H9 (cell line): ENCODE data around the gene COMMD10. TPM values are rescaled to one million over a fixed set of nuclear protein-coding genes. Genes with fewer than 3 reads are reported as not detected.

Experiments
- DNase-seq: peaks from one replicate; pipeline ENCODE4 v3.0.0-alpha.2; 2017
- H2AFZ ChIP-seq: one replicate; pipeline ENCODE4 v1.6.1; 2013; ENCODE audit warnings: mild to moderate bottlenecking, low read length, control low read depth, moderate library complexity
- H2AK5ac ChIP-seq: 2 replicates; pipeline ENCODE4 v1.6.1; 2013; ENCODE audit warnings: low read length, control low read depth, mixed read lengths; ENCODE audit not compliant: insufficient read length
- H2BK120ac ChIP-seq: one replicate; pipeline ENCODE4 v1.6.1; 2013; ENCODE audit warnings: low read depth, mild to moderate bottlenecking, low read length, control low read depth, inconsistent platforms; ENCODE audit not compliant: poor library complexity, severe bottlenecking
- H2BK12ac ChIP-seq: 2 replicates; pipeline ENCODE4 v1.6.1; 2013; ENCODE audit warnings: low read length, control low read depth, mixed read lengths, low read depth; ENCODE audit not compliant: insufficient read length
- H2BK15ac ChIP-seq: 2 replicates; pipeline ENCODE4 v1.6.1; 2013; ENCODE audit warnings: low read depth, low read length, control low read depth
- H2BK20ac ChIP-seq: one replicate; pipeline ENCODE4 v1.6.1; 2013; ENCODE audit warnings: low read depth, mild to moderate bottlenecking, low read length, control low read depth, inconsistent platforms; ENCODE audit not compliant: poor library complexity, severe bottlenecking
- H2BK5ac ChIP-seq: 2 replicates; pipeline ENCODE4 v1.6.1; 2013; ENCODE audit warnings: low read length, control low read depth, mixed read lengths; ENCODE audit not compliant: insufficient read length
- H3K14ac ChIP-seq: 2 replicates; pipeline ENCODE4 v1.6.1; 2013; ENCODE audit warnings: low read length, control low read depth; ENCODE audit not compliant: insufficient read depth
- H3K18ac ChIP-seq: 2 replicates; pipeline ENCODE4 v1.6.1; 2013; ENCODE audit warnings: low read depth, mild to moderate bottlenecking, mixed read lengths, low read length, control low read depth; ENCODE audit not compliant: insufficient read length
- H3K23ac ChIP-seq: 2 replicates; pipeline ENCODE4 v1.6.1; 2013; ENCODE audit warnings: low read length, control low read depth, mixed read lengths, low read depth; ENCODE audit not compliant: insufficient read length
- H3K23me2 ChIP-seq: 2 replicates; pipeline ENCODE4 v1.6.1; 2013; ENCODE audit warnings: low read depth, mild to moderate bottlenecking, mixed read lengths, low read length, control low read depth; ENCODE audit not compliant: insufficient read length, poor library complexity, severe bottlenecking
- H3K27ac ChIP-seq: 2 replicates; pipeline ENCODE4 v1.5.1; 2013; ENCODE audit warnings: low read length, control low read depth, mixed read lengths, low read depth; ENCODE audit not compliant: insufficient read length
- H3K27me3 ChIP-seq: 2 replicates; pipeline ENCODE4 v1.6.1; 2013; ENCODE audit warnings: low read length, control low read depth, inconsistent platforms; ENCODE audit not compliant: insufficient read depth
- H3K4ac ChIP-seq: 2 replicates; pipeline ENCODE4 v1.6.1; 2013; ENCODE audit warnings: low read depth, mild to moderate bottlenecking, control low read depth, inconsistent platforms, low read length, moderate library complexity
- H3K4me1 ChIP-seq: 2 replicates; pipeline ENCODE4 v1.6.1; 2013; ENCODE audit warnings: low read length, control low read depth, inconsistent platforms; ENCODE audit not compliant: insufficient read depth
- H3K4me2 ChIP-seq: 2 replicates; pipeline ENCODE4 v1.6.1; 2013; ENCODE audit warnings: low read length, control low read depth, mixed read lengths; ENCODE audit not compliant: insufficient read length, insufficient read depth
- H3K56ac ChIP-seq: 2 replicates; pipeline ENCODE4 v1.6.1; 2013; ENCODE audit warnings: low read depth, mild to moderate bottlenecking, mixed read lengths, low read length, control low read depth; ENCODE audit not compliant: insufficient read length
- H3K79me1 ChIP-seq: 2 replicates; pipeline ENCODE4 v1.6.1; 2013; ENCODE audit warnings: low read depth, mild to moderate bottlenecking, moderate library complexity, low read length, control low read depth, inconsistent platforms; ENCODE audit not compliant: insufficient read depth, poor library complexity, severe bottlenecking
- H3K79me2 ChIP-seq: 2 replicates; pipeline ENCODE4 v1.6.1; 2013; ENCODE audit warnings: low read length, control low read depth, inconsistent platforms; ENCODE audit not compliant: insufficient read depth
- H3K9ac ChIP-seq: 2 replicates; pipeline ENCODE4 v1.6.1; 2013; ENCODE audit warnings: low read length, control low read depth, mixed read lengths; ENCODE audit not compliant: insufficient read length; ENCODE audit errors: extremely low read depth
- H3K9me3 ChIP-seq: one replicate; pipeline ENCODE4 v1.6.1; 2013; ENCODE audit warnings: low read depth, low read length, inconsistent platforms; ENCODE audit not compliant: control insufficient read depth
- H3T11ph ChIP-seq: one replicate; pipeline ENCODE4 v1.6.1; 2013; ENCODE audit warnings: mild to moderate bottlenecking, low read length, control low read depth, inconsistent platforms
- H4K20me1 ChIP-seq: one replicate; pipeline ENCODE4 v1.6.1; 2013; ENCODE audit not compliant: control insufficient read depth, insufficient read length, insufficient read depth
- H4K5ac ChIP-seq: 2 replicates; pipeline ENCODE4 v1.6.1; 2013; ENCODE audit warnings: low read depth, mild to moderate bottlenecking, mixed read lengths, low read length, control low read depth; ENCODE audit not compliant: insufficient read length
- H4K8ac ChIP-seq: replicated peaks from 2 replicates; pipeline ENCODE4 v1.6.1; 2013; ENCODE audit warnings: low read length, control low read depth, mixed read lengths, low read depth; ENCODE audit not compliant: insufficient read length
- H4K91ac ChIP-seq: 2 replicates; pipeline ENCODE4 v1.6.1; 2013; ENCODE audit warnings: low read depth, mild to moderate bottlenecking, moderate library complexity, mixed read lengths, low read length, control low read depth; ENCODE audit not compliant: insufficient read length
- H3K27ac Mint-ChIP-seq, 3 experiments: 2 replicates in 2 of 3; 3 replicates in 1 of 3; pipeline ENCODE4 v1.8.0; 2020 to 2021; ENCODE audit warnings: mixed read lengths in 3 of 3, mild to moderate bottlenecking in 1 of 3, moderate library complexity in 1 of 3
- H3K27me3 Mint-ChIP-seq: 2 replicates; pipeline ENCODE4 v1.8.0; 2021; ENCODE audit warnings: low read depth, mild to moderate bottlenecking, moderate library complexity, mixed read lengths
- H3K36me3 Mint-ChIP-seq, 3 experiments: 2 replicates in 2 of 3; 3 replicates in 1 of 3; pipeline ENCODE4 v1.8.0; 2020 to 2021; ENCODE audit warnings: low read depth in 3 of 3, mixed read lengths in 3 of 3; ENCODE audit not compliant: insufficient read depth in 1 of 3
- H3K4me1 Mint-ChIP-seq, 2 experiments: 2 replicates each; pipeline ENCODE4 v1.8.0; 2020; ENCODE audit warnings: mixed read lengths in 2 of 2
- H3K4me3 Mint-ChIP-seq, 2 experiments: 2 replicates in 1 of 2; 3 replicates in 1 of 2; pipeline ENCODE4 v1.8.0; 2020 to 2021; ENCODE audit warnings: mild to moderate bottlenecking in 2 of 2, mixed read lengths in 2 of 2, moderate library complexity in 1 of 2
- H3K9me3 Mint-ChIP-seq, 2 experiments: 2 replicates in 1 of 2; 3 replicates in 1 of 2; pipeline ENCODE4 v1.8.0; 2020; ENCODE audit warnings: mild to moderate bottlenecking in 2 of 2, mixed read lengths in 2 of 2, moderate library complexity in 1 of 2
- CTCF ChIP-seq: fragments of 200-600 bp; sonication (generic); conservative IDR thresholded peaks from 3 replicates; pipeline ENCODE4 v1.8.0; 2021; ENCODE audit warnings: antibody characterized with exemption, mild to moderate bottlenecking
- WGBS: extraction: QIAGEN DNeasy Blood & Tissue Kit; methylation state at CpG from one replicate; pipeline ENCODE4 v1.1.7; 2013; ENCODE audit warnings: missing lambda C conversion rate, low lambda C conversion rate, mixed read lengths; ENCODE audit not compliant: insufficient read length; ENCODE audit errors: extremely low coverage; 5-methylcytosine and 5-hydroxymethylcytosine counted together
- total RNA-seq: library from RNA; stranded (reverse); gene quantifications from 2 replicates; pipeline ENCODE4 v1.2.1, GENCODE V29; 2021

Gene COMMD10
- total RNA-seq, 1 experiment from 2014 or later = 33.9 TPM

DNA sequence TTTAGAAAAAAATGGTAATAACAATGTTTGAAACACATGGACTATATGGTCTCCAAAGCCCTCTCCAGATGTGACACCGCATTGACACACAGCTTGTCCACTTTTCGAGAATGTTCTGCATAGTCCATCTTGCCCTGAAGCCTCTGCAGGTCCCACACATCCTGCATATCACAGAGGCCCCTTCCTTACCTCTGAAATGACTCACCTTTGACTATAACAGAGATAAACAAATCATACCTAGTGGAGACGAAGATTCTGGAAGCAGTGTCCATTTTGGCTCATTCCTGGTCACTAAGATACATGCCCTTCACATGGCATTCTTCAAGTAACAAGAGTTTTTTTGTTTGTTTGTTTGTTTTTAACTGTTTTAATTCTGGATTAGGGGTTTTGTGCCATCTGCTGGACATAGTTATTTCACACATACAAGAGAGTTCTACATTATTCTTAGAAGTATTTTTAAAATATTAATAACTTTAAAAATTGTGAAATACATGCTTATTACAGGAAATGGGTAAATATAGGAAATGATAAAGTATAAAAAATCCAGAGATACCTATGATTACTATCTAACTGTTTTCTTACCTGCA is 47.5 kb upstream of the COMMD10 start:
- no peaks in the 10 kb centered on the region for H3K79me2 ChIP-seq
- Mint-ChIP-seq H3K4me1 (peaks cover 7 to 9% of the 10 kb centered on the region in 2 experiments; a peak in 3 of 4 replicates), H3K4me3 (no peak overlapping the region), H3K36me3 (no peaks in the 10 kb centered on the region; a peak in 1 of 7 replicates), H3K9me3 (no peaks in the 10 kb centered on the region), H3K27ac (no peak overlapping the region), H3K27me3 (no peaks in the 10 kb centered on the region; the same call in 1 of the 2 replicates)
- H4K8ac ChIP-seq = no peak overlapping the region
- H2BK20ac ChIP-seq = no peak overlapping the region
- no peak overlapping the region for H2AFZ ChIP-seq
- no CpG with 5 or more reads among the region's 3 CpGs for WGBS
- no peak overlapping the region for H4K5ac ChIP-seq
- no peaks in the 10 kb centered on the region for H3K27me3 ChIP-seq
- H4K91ac ChIP-seq = no peak overlapping the region
- H2BK12ac ChIP-seq = no peak overlapping the region
- H3T11ph ChIP-seq = no peak overlapping the region
- no peak overlapping the region for H3K4ac ChIP-seq
- no peaks in the 10 kb centered on the region for H4K20me1 ChIP-seq
- no peaks in the 10 kb centered on the region; the same call in 1 of the 2 replicates for H3K4me1 ChIP-seq
- H3K79me1 ChIP-seq = no peaks in the 10 kb centered on the region
- no peak overlapping the region for H2BK120ac ChIP-seq
- H3K23me2 ChIP-seq = no peaks in the 10 kb centered on the region
- H2BK5ac ChIP-seq = no peak overlapping the region
- H3K23ac ChIP-seq = no peak overlapping the region
- H3K9ac ChIP-seq = no peak overlapping the region
- no peak overlapping the region for H3K4me2 ChIP-seq
- H2AK5ac ChIP-seq = no peak overlapping the region
- DNase-seq = no peak
- peak; percentile 40; the same call in 2 of the 3 replicates for TF ChIP-seq CTCF
- H3K18ac ChIP-seq = no peak overlapping the region
- H3K27ac ChIP-seq = no peak overlapping the region
- no peak overlapping the region for H3K14ac ChIP-seq
- H3K56ac ChIP-seq = no peak overlapping the region
- H3K9me3 ChIP-seq = no peaks in the 10 kb centered on the region
- no peak overlapping the region for H2BK15ac ChIP-seq
